NB4 (cell line): ENCODE data around the gene GLI1.

ENCODE experiments used
- DNase-seq: peaks from one replicate; pipeline ENCODE4 v3.0.0; 2010; ENCODE audit warnings: low read depth
- H3K4me3 ChIP-seq: one replicate; pipeline ENCODE4 v1.5.1; 2011; ENCODE audit warnings: mild to moderate bottlenecking, low read depth, low read length, moderate library complexity
- MYC ChIP-seq: IDR thresholded peaks from 2 replicates; pipeline ENCODE4 v1.6.1; 2011; ENCODE audit warnings: low read depth, low read length
- POLR2A ChIP-seq: IDR thresholded peaks from 2 replicates; pipeline ENCODE4 v1.6.1; 2011; ENCODE audit warnings: mild to moderate bottlenecking; ENCODE audit not compliant: insufficient read length; ENCODE audit errors: extremely low read depth
- TF ChIP-seq, protein P1 (sequence below): IDR thresholded peaks from one replicate; pipeline ENCODE4 v1.5.1; 2012; ENCODE audit warnings: low read depth, low read length
- TF ChIP-seq, protein P2 (sequence below): IDR thresholded peaks from 2 replicates; pipeline ENCODE4 v1.6.1; 2011; ENCODE audit warnings: low read depth, low read length

GLI1 gene

DNA sequence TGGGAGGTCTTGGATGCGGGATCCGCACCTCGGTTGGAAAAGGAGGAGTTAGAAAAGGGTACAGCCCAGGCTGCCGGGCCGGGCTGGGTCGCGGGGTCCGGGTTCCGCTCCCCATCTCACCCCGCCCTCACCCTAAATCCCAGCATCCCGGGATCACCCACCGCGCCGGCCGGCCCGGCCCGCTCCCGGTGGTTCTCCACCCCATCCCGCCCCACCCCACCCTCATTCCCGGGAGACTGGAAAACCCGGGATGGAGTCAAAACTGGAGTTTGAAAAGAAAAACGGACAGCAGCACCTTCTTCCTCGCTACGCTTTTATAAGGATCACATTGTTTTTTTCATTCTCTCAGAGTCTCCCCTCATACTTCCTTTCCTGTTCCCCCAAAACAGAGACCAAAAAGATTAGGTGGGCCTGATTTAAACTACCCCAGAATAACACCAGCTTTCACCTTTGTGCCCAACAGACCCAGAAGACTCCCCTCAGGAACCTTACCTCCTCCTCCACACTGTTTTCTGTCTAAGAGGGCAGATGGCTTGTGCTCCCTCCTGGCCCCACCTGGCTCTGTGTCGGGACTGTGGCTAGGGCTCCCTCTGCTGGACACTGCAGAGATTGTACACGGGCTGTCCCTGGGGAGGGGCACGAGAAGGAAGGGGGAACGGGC, 2.8 kb downstream of the GLI1 start:
- peak overlapping the region; percentile 49 for H3K4me3 ChIP-seq
- TF ChIP-seq, protein P1, sequence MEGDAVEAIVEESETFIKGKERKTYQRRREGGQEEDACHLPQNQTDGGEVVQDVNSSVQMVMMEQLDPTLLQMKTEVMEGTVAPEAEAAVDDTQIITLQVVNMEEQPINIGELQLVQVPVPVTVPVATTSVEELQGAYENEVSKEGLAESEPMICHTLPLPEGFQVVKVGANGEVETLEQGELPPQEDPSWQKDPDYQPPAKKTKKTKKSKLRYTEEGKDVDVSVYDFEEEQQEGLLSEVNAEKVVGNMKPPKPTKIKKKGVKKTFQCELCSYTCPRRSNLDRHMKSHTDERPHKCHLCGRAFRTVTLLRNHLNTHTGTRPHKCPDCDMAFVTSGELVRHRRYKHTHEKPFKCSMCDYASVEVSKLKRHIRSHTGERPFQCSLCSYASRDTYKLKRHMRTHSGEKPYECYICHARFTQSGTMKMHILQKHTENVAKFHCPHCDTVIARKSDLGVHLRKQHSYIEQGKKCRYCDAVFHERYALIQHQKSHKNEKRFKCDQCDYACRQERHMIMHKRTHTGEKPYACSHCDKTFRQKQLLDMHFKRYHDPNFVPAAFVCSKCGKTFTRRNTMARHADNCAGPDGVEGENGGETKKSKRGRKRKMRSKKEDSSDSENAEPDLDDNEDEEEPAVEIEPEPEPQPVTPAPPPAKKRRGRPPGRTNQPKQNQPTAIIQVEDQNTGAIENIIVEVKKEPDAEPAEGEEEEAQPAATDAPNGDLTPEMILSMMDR = peak; percentile 94
- TF ChIP-seq POLR2A (no peak), MYC (peak; percentile 72)
- TF ChIP-seq, protein P2, sequence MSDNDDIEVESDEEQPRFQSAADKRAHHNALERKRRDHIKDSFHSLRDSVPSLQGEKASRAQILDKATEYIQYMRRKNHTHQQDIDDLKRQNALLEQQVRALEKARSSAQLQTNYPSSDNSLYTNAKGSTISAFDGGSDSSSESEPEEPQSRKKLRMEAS = peak; percentile 71
- DNase-seq = peak; percentile 93

DNA sequence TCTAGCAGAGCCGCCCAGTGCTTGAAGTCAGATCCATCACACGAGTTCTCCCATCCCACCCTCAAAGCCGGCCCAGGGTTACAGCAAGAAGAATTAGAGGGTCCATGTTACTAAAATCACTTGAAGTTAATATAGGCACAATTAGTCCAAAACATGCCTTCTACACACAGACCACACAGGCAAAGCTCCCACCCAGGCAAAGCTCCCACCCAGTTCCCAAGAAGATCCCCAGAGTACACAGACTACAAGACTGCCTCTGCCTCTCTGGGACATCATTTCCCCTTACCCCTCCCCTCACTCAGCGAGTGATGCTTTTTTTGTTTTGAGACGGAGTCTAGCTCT, 3.3 kb downstream of the GLI1 start:
- TF ChIP-seq, protein P2 = no peak
- TF ChIP-seq MYC (no peak), POLR2A (no peak)
- TF ChIP-seq, protein P1 = no peak
- H3K4me3 ChIP-seq = no peak overlapping the region
- DNase-seq = no peak

- no peak for TF ChIP-seq POLR2A
- TF ChIP-seq, protein P2 = no peak
- no peak for TF ChIP-seq MYC
- TF ChIP-seq, protein P1 = no peak
- no peak for DNase-seq
- no peak overlapping the region for H3K4me3 ChIP-seq
Observed at GRCh38 chr12:57464569-57464968, 5.0 kb downstream of the GLI1 start.

DNA sequence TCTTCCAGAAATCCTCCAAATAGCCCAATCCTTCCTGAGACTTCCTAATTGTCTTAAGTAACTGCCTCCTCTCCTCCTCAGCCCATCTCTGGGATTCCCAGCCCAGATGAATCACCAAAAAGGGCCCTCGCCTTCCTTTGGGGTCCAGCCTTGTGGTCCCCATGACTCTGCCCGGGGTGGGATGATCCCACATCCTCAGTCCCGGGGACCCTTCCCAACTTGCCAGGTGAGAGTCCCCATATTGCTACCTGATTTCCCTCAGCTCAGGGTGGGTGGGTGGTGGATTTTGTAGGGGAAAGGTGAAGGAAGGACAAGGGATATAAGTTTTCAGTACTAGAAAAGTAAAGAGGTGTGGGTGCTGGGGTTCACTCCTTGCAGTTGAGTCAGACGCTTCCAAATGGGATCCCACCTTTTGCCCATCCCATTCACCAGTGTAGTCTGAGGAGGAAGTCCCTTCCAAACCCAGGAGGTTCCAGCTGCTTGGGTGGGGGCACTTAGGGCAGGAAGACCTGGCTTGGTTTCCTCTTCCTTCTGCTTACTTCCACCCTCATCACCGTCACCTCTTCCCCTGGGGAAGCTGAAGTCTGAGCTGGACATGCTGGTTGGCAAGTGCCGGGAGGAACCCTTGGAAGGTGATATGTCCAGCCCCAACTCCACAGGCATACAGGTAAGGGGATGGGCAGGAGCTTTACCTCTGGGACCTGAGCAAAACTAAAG, 5.6 kb downstream of the GLI1 start:
- TF ChIP-seq, protein P2 = no peak
- no peak for TF ChIP-seq MYC
- TF ChIP-seq, protein P1 = no peak
- no peak for TF ChIP-seq POLR2A
- H3K4me3 ChIP-seq = no peak overlapping the region

GRCh38 chr12:57465747-57466505, 6.3 kb downstream of the GLI1 start:
- no peak for TF ChIP-seq POLR2A
- DNase-seq = no peak
- no peak overlapping the region for H3K4me3 ChIP-seq

More for the DNA sequence above, 5.6 kb downstream of the GLI1 start:
- no peak for DNase-seq

- no peak overlapping the region for H3K4me3 ChIP-seq
- no peak for TF ChIP-seq MYC
- DNase-seq = no peak
Observed at GRCh38 chr12:57467212-57467874, 7.8 kb downstream of the GLI1 start.
